Loucy (cell line): ENCODE measurements around the gene CRYGA.

Experiments used
- H2AFZ ChIP-seq: fragments of 200-600 bp; sonication (generic); 2 replicates; pipeline ENCODE4 v1.6.0; 2016; ENCODE audit warnings: antibody characterized with exemption, mild to moderate bottlenecking, low read length, moderate library complexity
- H3F3A ChIP-seq: fragments of 200-600 bp; 2 replicates; pipeline ENCODE4 v1.6.0; 2016; ENCODE audit warnings: antibody characterized with exemption, low read depth, mild to moderate bottlenecking
- H3K27me3 ChIP-seq: fragments of 200-600 bp; sonication (generic); 2 replicates; pipeline ENCODE4 v1.6.1; 2014; ENCODE audit warnings: low read length, mild to moderate bottlenecking; ENCODE audit not compliant: insufficient read depth, poor library complexity, severe bottlenecking
- H3K36me3 ChIP-seq: fragments of 200-600 bp; sonication (generic); 2 replicates; pipeline ENCODE4 v1.6.1; 2016; ENCODE audit warnings: low read length; ENCODE audit not compliant: insufficient read depth
- H3K4me1 ChIP-seq: fragments of 200-600 bp; sonication (generic); 2 replicates; pipeline ENCODE4 v1.5.1; 2014; ENCODE audit warnings: low read length, mild to moderate bottlenecking; ENCODE audit not compliant: insufficient read depth, poor library complexity, severe bottlenecking
- H3K4me2 ChIP-seq: fragments of 200-600 bp; sonication (generic); 2 replicates; pipeline ENCODE4 v1.6.0; 2014; ENCODE audit warnings: antibody characterized with exemption, low read length, low read depth, mild to moderate bottlenecking; ENCODE audit not compliant: poor library complexity, severe bottlenecking
- H3K4me3 ChIP-seq: fragments of 200-600 bp; sonication (generic); 2 replicates; pipeline ENCODE4 v1.5.1; 2014; ENCODE audit warnings: low read length, mild to moderate bottlenecking, mixed read lengths; ENCODE audit not compliant: poor library complexity, severe bottlenecking
- H3K79me2 ChIP-seq: fragments of 200-600 bp; sonication (generic); 2 replicates; pipeline ENCODE4 v1.6.1; 2014; ENCODE audit warnings: low read length; ENCODE audit not compliant: insufficient read depth
- H3K9ac ChIP-seq: fragments of 200-600 bp; sonication (generic); 2 replicates; pipeline ENCODE4 v1.6.0; 2014; ENCODE audit warnings: mild to moderate bottlenecking, low read depth, low read length, moderate library complexity; ENCODE audit not compliant: poor library complexity, severe bottlenecking
- H3K9me2 ChIP-seq: fragments of 200-600 bp; sonication (generic); replicated peaks from 2 replicates; pipeline ENCODE4 v1.6.1; 2016; ENCODE audit warnings: low read depth, low read length, mixed read lengths
- H3K9me3 ChIP-seq: fragments of 200-600 bp; sonication (generic); 2 replicates; pipeline ENCODE4 v1.6.1; 2014; ENCODE audit warnings: mild to moderate bottlenecking, antibody characterized with exemption, low read length, low read depth; ENCODE audit not compliant: insufficient read depth
- H4K20me1 ChIP-seq: fragments of 200-600 bp; sonication (generic); 2 replicates; pipeline ENCODE4 v1.6.0; 2014; ENCODE audit warnings: antibody characterized with exemption, low read length, mild to moderate bottlenecking; ENCODE audit not compliant: insufficient read depth, poor library complexity, severe bottlenecking
- EZH2phosphoT487 ChIP-seq: fragments of 200-600 bp; IDR thresholded peaks from 2 replicates; pipeline ENCODE4 v1.6.1; 2018; ENCODE audit warnings: antibody characterized with exemption, mild to moderate bottlenecking, moderate library complexity, borderline replicate concordance
- TF ChIP-seq, protein P1 (sequence below): fragments of 200-600 bp; sonication (generic); conservative IDR thresholded peaks from 2 replicates; pipeline ENCODE4 v1.5.1; 2014; ENCODE audit warnings: mild to moderate bottlenecking, antibody characterized with exemption, low read length

Gene CRYGA

DNA sequence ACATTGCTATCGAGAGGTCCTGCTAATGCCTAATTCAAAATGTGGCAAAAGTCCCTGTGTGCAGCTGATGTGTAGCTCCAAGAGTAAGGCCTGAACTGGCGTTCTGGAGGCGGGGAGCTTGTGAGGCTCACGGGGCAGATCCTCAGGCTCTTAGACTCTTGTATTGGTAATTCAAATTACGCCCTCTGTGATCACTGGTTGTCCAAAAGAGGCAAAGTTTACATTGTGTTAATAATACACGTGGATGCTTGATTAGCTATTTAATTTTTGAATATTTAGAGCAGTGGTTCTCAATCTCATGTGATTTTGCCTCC lies 12.4 kb upstream of the CRYGA start:
- peak overlapping the region; percentile 10 for H3K4me2 ChIP-seq
- H3F3A ChIP-seq: no peaks in the 10 kb centered on the region
- H3K27me3 ChIP-seq: no peaks in the 10 kb centered on the region
- no peaks in the 10 kb centered on the region for H3K79me2 ChIP-seq
- no peak overlapping the region for H3K4me3 ChIP-seq
- peaks cover 3% of the 10 kb centered on the region for H3K4me1 ChIP-seq
- H3K36me3 ChIP-seq: no peaks in the 10 kb centered on the region
- no peaks in the 10 kb centered on the region for H3K9me2 ChIP-seq
- TF ChIP-seq EZH2phosphoT487: no peak
- TF ChIP-seq, protein P1, sequence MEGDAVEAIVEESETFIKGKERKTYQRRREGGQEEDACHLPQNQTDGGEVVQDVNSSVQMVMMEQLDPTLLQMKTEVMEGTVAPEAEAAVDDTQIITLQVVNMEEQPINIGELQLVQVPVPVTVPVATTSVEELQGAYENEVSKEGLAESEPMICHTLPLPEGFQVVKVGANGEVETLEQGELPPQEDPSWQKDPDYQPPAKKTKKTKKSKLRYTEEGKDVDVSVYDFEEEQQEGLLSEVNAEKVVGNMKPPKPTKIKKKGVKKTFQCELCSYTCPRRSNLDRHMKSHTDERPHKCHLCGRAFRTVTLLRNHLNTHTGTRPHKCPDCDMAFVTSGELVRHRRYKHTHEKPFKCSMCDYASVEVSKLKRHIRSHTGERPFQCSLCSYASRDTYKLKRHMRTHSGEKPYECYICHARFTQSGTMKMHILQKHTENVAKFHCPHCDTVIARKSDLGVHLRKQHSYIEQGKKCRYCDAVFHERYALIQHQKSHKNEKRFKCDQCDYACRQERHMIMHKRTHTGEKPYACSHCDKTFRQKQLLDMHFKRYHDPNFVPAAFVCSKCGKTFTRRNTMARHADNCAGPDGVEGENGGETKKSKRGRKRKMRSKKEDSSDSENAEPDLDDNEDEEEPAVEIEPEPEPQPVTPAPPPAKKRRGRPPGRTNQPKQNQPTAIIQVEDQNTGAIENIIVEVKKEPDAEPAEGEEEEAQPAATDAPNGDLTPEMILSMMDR: no peak
- H3K9me3 ChIP-seq: no peaks in the 10 kb centered on the region
- no peak overlapping the region for H3K9ac ChIP-seq
- no peaks in the 10 kb centered on the region for H4K20me1 ChIP-seq
- H2AFZ ChIP-seq: peak overlapping the region; percentile 84

DNA sequence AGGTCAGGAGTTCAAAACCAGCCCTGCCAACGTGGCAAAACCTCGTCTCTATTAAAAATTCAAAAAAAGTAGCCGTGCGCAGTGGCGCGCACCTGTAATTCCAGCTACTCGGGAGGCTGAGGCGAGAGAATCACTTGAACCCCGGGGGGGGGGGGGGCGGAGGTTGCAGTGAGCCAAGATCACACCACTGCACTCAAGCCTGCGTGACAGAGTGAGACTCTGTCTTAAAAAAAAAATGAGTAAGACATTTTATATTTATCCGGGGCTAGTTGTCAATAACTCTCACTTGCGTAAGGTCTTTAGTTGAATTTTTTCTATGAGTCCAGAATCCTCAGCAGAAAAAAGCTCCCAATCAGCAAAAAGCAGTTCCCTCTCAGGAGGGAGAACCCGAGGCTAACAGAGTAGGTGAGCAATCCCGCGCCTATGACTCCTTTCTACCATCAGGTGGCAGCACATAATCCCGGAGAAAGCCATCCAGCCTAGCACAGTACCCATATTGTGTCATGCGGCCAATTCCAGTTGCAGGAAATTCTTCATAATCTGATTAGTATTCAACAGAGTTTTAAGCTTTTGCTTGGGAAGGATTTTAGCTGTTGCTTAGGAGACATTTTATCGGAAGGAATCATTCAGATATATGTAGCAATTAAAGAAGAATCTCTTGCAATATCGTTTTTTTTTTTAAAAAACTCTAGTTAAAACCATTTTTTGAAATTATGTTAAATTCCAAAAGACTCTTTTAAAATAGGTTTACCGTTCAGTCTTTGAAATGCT lies 11.9 kb upstream of the CRYGA start:
- H3K4me3 ChIP-seq: no peak overlapping the region
- no peaks in the 10 kb centered on the region for H3K27me3 ChIP-seq
- H3K9me3 ChIP-seq: no peaks in the 10 kb centered on the region
- H4K20me1 ChIP-seq: no peaks in the 10 kb centered on the region
- H3K36me3 ChIP-seq: no peaks in the 10 kb centered on the region
- H3F3A ChIP-seq: no peaks in the 10 kb centered on the region
- H3K79me2 ChIP-seq: no peaks in the 10 kb centered on the region
- TF ChIP-seq EZH2phosphoT487: no peak
- TF ChIP-seq, protein P1: peak; percentile 89
- H3K4me2 ChIP-seq: peak overlapping the region; percentile 10
- H3K4me1 ChIP-seq: peaks cover 3% of the 10 kb centered on the region
- H2AFZ ChIP-seq: peak overlapping the region; percentile 84
- H3K9ac ChIP-seq: no peak overlapping the region
- no peaks in the 10 kb centered on the region for H3K9me2 ChIP-seq

- H4K20me1 ChIP-seq: no peaks in the 10 kb centered on the region
- H3K36me3 ChIP-seq: no peaks in the 10 kb centered on the region
- H3K79me2 ChIP-seq: no peaks in the 10 kb centered on the region
- H2AFZ ChIP-seq: no peak overlapping the region
- no peak overlapping the region for H3K9ac ChIP-seq
- H3F3A ChIP-seq: no peaks in the 10 kb centered on the region
- H3K9me2 ChIP-seq: no peaks in the 10 kb centered on the region
- no peaks in the 10 kb centered on the region for H3K27me3 ChIP-seq
- no peaks in the 10 kb centered on the region for H3K9me3 ChIP-seq
- H3K4me3 ChIP-seq: no peak overlapping the region
- peaks cover 2% of the 10 kb centered on the region for H3K4me1 ChIP-seq
- no peak overlapping the region for H3K4me2 ChIP-seq
- TF ChIP-seq, protein P1: no peak
- no peak for TF ChIP-seq EZH2phosphoT487
Observed at GRCh38 chr2:208174144-208174543, 10.8 kb upstream of the CRYGA start.
